Measurements from ENCODE around the gene FUZ. TPM values are rescaled to one million over a fixed set of nuclear protein-coding genes. Genes with fewer than 3 reads are reported as not detected.

Gene FUZ
- total RNA-seq, 2 donors from 2014 or later = 7.4 to 14.9 TPM

- no peaks in the 10 kb centered on the region for H3K27me3 ChIP-seq
Observed at GRCh38 chr19:49833599-49833998, 20.5 kb upstream of the FUZ start.

GRCh38 chr19:49832556-49832955 is 19.5 kb upstream of the FUZ start:
- H3K4me1 ChIP-seq = no peaks in the 10 kb centered on the region
- no peak overlapping the region for H3K27ac ChIP-seq
- H3K9ac ChIP-seq (ENCODE audit: low read depth in 2 of 2, low read length in 2 of 2) = no peak overlapping the region
- no peaks in the 10 kb centered on the region for H3K27me3 ChIP-seq
- DNase-seq = no peak
- H3K36me3 ChIP-seq = peaks cover 9% of the 10 kb centered on the region
- TF ChIP-seq, protein P1, sequence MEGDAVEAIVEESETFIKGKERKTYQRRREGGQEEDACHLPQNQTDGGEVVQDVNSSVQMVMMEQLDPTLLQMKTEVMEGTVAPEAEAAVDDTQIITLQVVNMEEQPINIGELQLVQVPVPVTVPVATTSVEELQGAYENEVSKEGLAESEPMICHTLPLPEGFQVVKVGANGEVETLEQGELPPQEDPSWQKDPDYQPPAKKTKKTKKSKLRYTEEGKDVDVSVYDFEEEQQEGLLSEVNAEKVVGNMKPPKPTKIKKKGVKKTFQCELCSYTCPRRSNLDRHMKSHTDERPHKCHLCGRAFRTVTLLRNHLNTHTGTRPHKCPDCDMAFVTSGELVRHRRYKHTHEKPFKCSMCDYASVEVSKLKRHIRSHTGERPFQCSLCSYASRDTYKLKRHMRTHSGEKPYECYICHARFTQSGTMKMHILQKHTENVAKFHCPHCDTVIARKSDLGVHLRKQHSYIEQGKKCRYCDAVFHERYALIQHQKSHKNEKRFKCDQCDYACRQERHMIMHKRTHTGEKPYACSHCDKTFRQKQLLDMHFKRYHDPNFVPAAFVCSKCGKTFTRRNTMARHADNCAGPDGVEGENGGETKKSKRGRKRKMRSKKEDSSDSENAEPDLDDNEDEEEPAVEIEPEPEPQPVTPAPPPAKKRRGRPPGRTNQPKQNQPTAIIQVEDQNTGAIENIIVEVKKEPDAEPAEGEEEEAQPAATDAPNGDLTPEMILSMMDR (IDR thresholded peaks at IDR 0.05) = no peak
- H3K4me3 ChIP-seq = no peak overlapping the region
- intact Hi-C loops (cut with DNase I) = no loop called here
- H3K9me3 ChIP-seq = no peaks in the 10 kb centered on the region

More at GRCh38 chr19:49833599-49833998, 20.5 kb upstream of the FUZ start:
- Histone ChIP-seq H3K36me3 (peaks cover 9% of the 10 kb centered on the region), H3K9me3 (no peaks in the 10 kb centered on the region), H3K9ac (ENCODE audit: low read depth in 2 of 2, low read length in 2 of 2) (no peak overlapping the region), H3K4me1 (no peaks in the 10 kb centered on the region), H3K27ac (no peak overlapping the region), H3K4me3 (no peak overlapping the region)
- TF ChIP-seq, protein P1 (IDR thresholded peaks at IDR 0.05) = no peak
- no peak for DNase-seq
- intact Hi-C loops (cut with DNase I) = no loop called here

DNA sequence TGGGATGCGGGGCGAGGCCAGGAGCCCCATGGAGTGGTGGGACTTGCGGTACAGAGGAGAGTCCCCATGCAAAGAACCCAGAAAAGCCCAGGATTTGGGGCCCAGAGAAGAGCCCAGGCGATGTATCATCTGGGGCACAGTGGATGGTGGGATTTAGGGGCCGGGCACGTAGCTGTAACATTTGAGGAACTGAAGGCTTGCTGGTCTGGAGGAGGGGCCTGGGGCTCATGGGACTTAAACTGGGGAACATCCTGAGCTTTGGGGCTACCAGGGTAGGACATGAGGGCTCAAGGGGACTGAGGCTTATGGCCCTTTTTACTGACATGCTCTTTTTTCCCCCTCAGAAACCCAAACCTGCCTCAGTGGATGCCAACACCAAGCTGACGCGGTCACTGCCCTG is 18.5 kb upstream of the FUZ start:
- no peak overlapping the region for H3K4me3 ChIP-seq
- TF ChIP-seq, protein P1 (IDR thresholded peaks at IDR 0.05) = no peak
- no peaks in the 10 kb centered on the region for H3K9me3 ChIP-seq
- H3K27ac ChIP-seq = no peak overlapping the region
- no peaks in the 10 kb centered on the region for H3K4me1 ChIP-seq
- H3K27me3 ChIP-seq = no peaks in the 10 kb centered on the region
- H3K36me3 ChIP-seq = peaks cover 9% of the 10 kb centered on the region
- intact Hi-C loops (cut with DNase I) = no loop called here
- no peak for DNase-seq
- no peak overlapping the region for H3K9ac ChIP-seq (ENCODE audit: low read depth in 2 of 2, low read length in 2 of 2)

GRCh38 chr19:49830766-49831165 is 17.7 kb upstream of the FUZ start:
- intact Hi-C loops (cut with DNase I) = no loop called here
- peaks cover 4% of the 10 kb centered on the region for H3K36me3 ChIP-seq

DNA sequence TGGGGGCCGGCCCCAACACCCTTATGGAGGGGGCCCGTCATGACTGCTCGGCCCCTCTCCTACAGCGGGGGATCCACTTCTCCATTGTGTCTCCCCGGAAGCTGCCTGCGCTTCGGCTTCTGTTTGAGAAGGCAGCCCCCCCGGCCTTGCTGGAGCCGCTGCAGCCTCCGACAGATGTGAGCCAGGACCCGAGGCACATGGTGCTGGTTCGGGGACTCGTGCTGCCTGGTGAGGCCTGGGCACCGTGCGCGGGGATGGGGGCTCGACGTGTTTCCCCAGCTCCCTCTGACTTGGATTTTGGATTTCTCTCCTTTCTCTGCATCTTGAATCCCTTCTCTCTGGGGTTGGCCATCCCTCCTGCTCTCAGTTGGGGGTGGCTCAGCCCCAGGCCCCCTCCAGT is 16.6 kb upstream of the FUZ start:
- intact Hi-C loops (cut with DNase I) = no loop called here
- DNase-seq = no peak
- H3K4me1 ChIP-seq = no peaks in the 10 kb centered on the region
- H3K36me3 ChIP-seq = no peaks in the 10 kb centered on the region
- H3K9me3 ChIP-seq = no peaks in the 10 kb centered on the region
- H3K9ac ChIP-seq (ENCODE audit: low read depth in 2 of 2, low read length in 2 of 2) = no peak overlapping the region
- no peak overlapping the region for H3K4me3 ChIP-seq
- TF ChIP-seq, protein P1 (IDR thresholded peaks at IDR 0.05) = no peak
- H3K27ac ChIP-seq = no peak overlapping the region
- no peaks in the 10 kb centered on the region for H3K27me3 ChIP-seq

More at GRCh38 chr19:49830766-49831165, 17.7 kb upstream of the FUZ start:
- Histone ChIP-seq H3K4me1 (no peaks in the 10 kb centered on the region), H3K9me3 (no peaks in the 10 kb centered on the region), H3K4me3 (no peak overlapping the region), H3K27ac (no peak overlapping the region), H3K9ac (ENCODE audit: low read depth in 2 of 2, low read length in 2 of 2) (no peak overlapping the region), H3K27me3 (no peaks in the 10 kb centered on the region)
- TF ChIP-seq, protein P1 (IDR thresholded peaks at IDR 0.05) = no peak
- no peak for DNase-seq

Measured in colonic mucosa (tissue), 4 donors.